C4-2B (cell line): ENCODE data around the gene RGS16.

Experiments
- H3K27ac ChIP-seq: fragments of 450-650 bp; 2 replicates; pipeline ENCODE4 v1.5.1; 2017
- ZFX ChIP-seq: fragments of 450-650 bp; IDR thresholded peaks from 2 replicates; pipeline ENCODE4 v1.6.1; 2017
- TF ChIP-seq, protein P1 (sequence below): fragments of 450-650 bp; conservative IDR thresholded peaks from 2 replicates; pipeline ENCODE4 v1.5.1; 2017; ENCODE audit warnings: mild to moderate bottlenecking

The RGS16 gene

DNA sequence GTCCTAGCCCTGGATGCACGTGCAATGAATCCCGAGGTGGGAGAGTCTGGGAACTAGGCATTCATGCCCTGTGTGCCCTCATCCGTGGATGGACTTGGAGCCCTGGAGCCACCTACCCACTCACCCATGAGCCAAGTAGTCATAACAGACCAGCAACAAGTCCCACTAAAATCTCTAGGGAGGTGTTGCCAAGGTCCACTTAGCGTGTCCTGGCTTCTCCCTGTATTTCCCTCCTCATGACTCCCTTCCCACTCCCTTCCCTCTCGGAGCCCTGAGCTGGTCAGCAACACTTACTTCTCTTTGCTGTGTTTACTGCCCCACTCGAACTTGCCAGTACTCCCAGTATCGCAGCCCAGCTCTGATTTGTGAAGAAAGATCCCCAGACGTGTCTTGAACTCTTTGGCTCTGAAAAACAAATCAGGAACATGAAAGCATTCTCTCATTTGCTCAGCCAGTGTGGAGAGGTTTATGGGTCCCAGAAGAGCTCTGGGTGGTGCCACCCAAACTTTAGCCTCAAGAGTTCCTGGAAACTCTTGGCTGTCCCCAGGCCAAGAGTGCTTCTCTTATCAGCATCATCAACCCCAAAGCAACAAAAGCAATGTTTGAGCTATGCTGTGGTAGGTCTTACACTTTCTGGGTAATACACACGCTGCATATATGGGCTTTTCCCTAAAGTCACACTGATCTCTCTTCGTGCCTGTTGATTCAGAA, 1.1 kb downstream of the RGS16 start:
- TF ChIP-seq ZFX = no peak
- TF ChIP-seq, protein P1, sequence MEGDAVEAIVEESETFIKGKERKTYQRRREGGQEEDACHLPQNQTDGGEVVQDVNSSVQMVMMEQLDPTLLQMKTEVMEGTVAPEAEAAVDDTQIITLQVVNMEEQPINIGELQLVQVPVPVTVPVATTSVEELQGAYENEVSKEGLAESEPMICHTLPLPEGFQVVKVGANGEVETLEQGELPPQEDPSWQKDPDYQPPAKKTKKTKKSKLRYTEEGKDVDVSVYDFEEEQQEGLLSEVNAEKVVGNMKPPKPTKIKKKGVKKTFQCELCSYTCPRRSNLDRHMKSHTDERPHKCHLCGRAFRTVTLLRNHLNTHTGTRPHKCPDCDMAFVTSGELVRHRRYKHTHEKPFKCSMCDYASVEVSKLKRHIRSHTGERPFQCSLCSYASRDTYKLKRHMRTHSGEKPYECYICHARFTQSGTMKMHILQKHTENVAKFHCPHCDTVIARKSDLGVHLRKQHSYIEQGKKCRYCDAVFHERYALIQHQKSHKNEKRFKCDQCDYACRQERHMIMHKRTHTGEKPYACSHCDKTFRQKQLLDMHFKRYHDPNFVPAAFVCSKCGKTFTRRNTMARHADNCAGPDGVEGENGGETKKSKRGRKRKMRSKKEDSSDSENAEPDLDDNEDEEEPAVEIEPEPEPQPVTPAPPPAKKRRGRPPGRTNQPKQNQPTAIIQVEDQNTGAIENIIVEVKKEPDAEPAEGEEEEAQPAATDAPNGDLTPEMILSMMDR = no peak

DNA sequence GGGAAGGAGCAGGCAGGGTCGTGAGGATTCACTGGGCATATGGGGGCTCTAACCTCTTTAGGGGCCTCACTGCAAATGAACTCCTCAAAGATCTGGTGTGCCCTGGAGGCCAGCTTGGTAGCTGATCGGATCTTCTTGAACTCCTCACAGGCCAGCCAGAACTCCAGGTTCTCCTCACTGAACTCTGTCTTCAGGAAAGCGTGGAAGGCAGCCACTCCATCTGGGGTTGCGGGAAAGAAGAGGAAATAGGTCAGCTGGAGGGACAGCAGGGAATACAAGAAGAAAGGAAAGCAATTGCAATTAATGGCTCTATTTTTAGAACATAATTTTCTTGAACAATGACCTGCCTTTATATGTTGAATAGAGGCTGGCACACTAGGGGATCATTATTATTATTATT, 2.3 kb downstream of the RGS16 start:
- TF ChIP-seq, protein P1 = no peak
- TF ChIP-seq ZFX = no peak
- peak overlapping the region; percentile 25 for H3K27ac ChIP-seq

More for the DNA sequence above, 1.1 kb downstream of the RGS16 start:
- peak overlapping the region; percentile 37; the same call in 1 of the 2 replicates for H3K27ac ChIP-seq

DNA sequence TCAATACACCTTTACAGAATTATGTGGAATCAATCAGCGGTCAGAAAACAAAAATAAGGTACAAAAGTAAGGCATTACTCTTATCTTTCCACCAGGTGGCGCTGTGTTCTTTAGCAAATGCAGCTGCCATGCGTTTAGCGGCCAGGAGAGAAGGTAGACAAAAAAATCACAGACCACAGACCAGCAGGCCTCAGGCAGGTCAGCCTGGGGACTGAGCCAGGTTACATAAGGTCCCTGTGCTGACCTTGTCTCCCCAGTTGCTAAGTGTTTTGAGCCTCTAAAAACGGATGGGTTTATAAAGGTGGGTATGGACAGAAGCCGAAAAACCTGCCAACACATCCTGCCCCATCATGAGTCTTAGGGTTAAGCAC, 2.8 kb downstream of the RGS16 start:
- TF ChIP-seq ZFX = peak; percentile 53; the same call in 1 of the 2 replicates
- TF ChIP-seq, protein P1 = peak; percentile 89
- H3K27ac ChIP-seq = peak overlapping the region; percentile 25

DNA sequence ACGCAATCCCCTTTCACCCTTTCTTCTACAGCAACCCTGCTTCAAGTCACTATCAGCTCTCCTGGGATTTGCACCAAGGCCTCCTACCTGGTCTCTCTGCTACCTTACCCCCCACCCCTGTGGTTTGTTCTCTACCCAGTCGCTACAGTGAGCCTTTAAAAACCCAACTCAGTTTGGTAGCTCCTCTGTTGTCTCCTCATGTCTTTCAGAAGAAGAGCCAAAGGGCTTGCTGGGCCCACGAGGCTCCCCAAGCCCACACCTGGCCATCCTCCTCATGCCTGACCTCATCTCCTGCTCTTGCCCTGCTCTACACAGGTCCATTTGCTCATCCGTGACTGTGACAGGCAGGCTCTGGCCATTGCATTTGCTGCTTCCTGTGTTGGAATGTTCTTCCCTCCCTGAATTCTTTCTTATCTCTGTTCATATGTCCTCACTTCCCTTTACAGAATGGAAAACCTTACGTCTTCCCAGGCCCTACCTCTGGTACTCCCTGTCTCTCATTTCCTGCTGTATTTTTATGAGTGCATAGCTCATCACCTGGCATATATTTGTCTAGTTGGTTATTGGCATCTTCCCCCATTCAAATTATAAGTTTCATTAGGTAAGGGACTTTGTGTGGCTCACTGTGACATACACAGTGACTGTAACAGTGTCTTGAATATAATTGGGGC, 3.3 kb downstream of the RGS16 start:
- H3K27ac ChIP-seq = no peak overlapping the region
- TF ChIP-seq, protein P1 = no peak
- TF ChIP-seq ZFX = no peak

DNA sequence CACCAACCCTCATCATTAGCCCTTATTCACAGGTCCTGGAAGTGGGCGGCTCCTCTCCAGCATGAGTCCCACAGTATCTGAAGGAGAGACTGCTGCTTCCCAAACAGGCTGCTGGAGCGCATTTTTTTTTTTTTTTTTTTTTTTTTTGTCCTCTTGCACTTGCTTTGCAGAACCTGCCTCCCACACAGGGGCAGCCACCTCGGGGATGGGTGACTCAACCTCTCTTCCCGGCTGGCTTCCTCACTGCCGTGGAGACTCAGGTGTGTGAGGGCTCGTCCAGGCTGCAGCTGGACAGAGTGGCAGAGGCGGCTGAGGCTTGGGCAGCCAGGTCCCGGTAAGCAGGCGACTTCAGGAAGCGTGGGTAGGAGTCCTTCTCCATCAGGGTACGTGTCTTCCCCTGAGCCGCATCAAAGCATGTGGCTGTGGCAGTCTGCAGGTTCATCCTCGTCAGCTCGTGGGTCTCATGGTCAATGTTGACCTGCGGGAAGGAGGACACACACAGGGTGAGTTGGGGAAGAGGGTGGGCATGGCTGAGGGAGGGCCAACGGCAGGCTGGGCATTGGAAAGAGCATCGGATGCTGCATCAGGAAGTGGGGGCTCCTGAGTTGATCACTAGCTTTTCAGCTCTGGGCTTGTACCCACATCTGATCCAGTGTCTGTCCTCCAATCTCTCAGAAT, 4.0 kb downstream of the RGS16 start:
- TF ChIP-seq ZFX = no peak
- TF ChIP-seq, protein P1 = no peak
- H3K27ac ChIP-seq = no peak overlapping the region

DNA sequence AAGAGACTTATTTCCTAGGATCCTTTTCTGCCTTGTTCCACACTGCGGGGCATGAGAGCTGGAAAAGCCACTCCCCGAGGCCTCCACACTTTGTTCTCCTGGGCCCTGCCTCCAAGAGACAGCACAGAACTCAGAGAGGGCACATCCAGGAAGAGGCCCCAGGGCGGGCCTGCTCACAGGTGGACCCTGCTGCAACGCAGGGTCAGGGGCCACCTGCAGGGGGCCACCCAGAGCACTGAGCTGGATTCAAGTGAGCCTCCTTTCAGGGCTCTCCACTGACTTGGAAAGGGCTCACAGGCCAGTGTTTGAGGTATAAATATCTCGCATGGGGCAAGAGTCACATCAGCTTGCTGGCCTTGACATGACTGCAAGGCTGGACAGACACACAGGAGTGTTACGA, 4.8 kb downstream of the RGS16 start:
- no peak overlapping the region for H3K27ac ChIP-seq
- TF ChIP-seq ZFX = no peak
- TF ChIP-seq, protein P1 = peak; percentile 69

DNA sequence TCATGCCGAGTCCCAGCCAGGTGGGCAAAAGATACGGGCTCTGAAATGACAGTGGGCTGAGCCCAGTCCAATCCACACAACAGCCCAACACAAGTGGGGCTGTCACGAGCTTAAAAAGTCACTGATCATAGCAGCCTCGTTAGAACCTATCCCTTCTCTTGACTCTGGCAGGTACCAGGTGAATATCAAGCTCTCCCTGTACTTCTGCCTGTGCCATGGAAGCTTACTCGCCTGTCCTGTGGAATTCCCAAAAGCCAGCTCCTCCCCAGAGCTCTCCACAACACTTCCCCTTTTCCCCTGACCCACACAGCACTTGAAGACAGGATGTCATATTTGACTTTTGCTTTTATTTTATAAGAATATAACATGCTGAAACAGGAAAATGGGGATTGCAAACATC, 5.9 kb downstream of the RGS16 start:
- no peak overlapping the region for H3K27ac ChIP-seq
- TF ChIP-seq, protein P1 = no peak
- no peak for TF ChIP-seq ZFX
